ENCODE measurements around the gene STEAP2. TPM values are rescaled to one million over a fixed set of nuclear protein-coding genes. Genes with fewer than 3 reads are reported as not detected.
A peak's percentile ranks its signal among the peaks of the same experiment; 100 is the strongest.

Gene STEAP2
- total RNA-seq, 1 experiment from 2014 or later: 134 TPM

DNA sequence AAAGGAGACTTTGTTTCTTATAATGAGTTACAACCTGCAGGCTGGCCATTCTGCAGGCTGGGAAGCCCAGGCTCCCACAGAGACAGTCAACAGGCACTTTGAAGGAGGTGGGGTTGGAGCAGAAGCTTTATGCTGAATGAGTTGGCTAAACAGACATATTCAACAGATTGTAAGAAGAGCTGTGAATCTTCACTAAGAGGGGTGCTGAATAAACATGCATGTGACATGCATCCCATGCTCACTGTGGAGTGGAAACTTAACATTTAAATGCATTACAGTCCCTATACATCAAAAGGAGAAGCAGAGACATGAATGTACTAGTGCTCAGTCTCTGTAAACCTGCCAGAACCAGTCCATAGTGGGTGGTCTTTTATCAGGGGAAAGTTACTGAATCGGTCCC, 32.0 kb downstream of the STEAP2 start:
- no TSS peak for BruUV-seq (replicated peaks)
- ChIA-PET CTCF (no interaction called here), POLR2A (ENCODE audit: low non-redundant PET) (no interaction called here)
- Histone ChIP-seq H3K9me3 (ENCODE audit: low read depth, low read length, poor library complexity, severe bottlenecking) (no peaks in the 10 kb centered on the region), H3K36me3 (ENCODE audit: insufficient read depth, low read length, poor library complexity, severe bottlenecking) (peaks cover 4% of the 10 kb centered on the region), H3K27ac (ENCODE audit: low read depth, low read length, poor library complexity, severe bottlenecking) (no peak overlapping the region), H3K27me3 (replicated peaks; ENCODE audit: insufficient read depth, low read depth, low read length, poor library complexity) (no peaks in the 10 kb centered on the region), H3K4me3 (ENCODE audit: low read depth, low read length, poor library complexity, severe bottlenecking) (no peak overlapping the region), H3K4me1 (ENCODE audit: insufficient read depth, low read length, poor library complexity, severe bottlenecking) (peaks cover 4% of the 10 kb centered on the region)
- DNase-seq (ENCODE audit: low spot score): no peak
- TF ChIP-seq CTCF (conservative IDR thresholded peaks at IDR 0.05; ENCODE audit: low read depth, low read length) (no peak), EZH2 (IDR thresholded peaks at IDR 0.05; ENCODE audit: borderline replicate concordance, low read depth, low read length, poor library complexity, severe bottlenecking) (no peak)
- intact Hi-C loops (cut with micrococcal nuclease; ENCODE audit: unreplicated experiment): no loop called here

DNA sequence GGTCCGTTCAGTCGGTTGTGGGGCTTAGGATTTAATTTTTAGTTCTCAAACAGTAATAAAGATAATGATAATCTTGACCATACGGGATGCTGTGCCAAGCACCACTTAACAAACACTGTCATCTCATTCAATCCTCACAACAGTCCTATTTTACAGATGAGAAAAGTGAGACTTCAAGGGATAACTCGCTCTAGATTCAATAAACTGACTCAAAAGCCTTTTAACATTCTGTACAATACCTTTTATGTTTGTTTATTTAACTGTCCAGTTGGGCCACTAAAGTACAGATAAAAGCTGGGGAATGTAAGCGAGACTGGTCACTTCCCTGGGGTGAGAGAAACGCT, 33.0 kb downstream of the STEAP2 start:
- H3K9me3 ChIP-seq (ENCODE audit: low read depth, low read length, poor library complexity, severe bottlenecking): no peaks in the 10 kb centered on the region
- TF ChIP-seq CTCF (conservative IDR thresholded peaks at IDR 0.05; ENCODE audit: low read depth, low read length) (no peak), EZH2 (IDR thresholded peaks at IDR 0.05; ENCODE audit: borderline replicate concordance, low read depth, low read length, poor library complexity, severe bottlenecking) (no peak)
- BruUV-seq (replicated peaks): no TSS peak
- intact Hi-C loops (cut with micrococcal nuclease; ENCODE audit: unreplicated experiment): no loop called here
- H3K36me3 ChIP-seq (ENCODE audit: insufficient read depth, low read length, poor library complexity, severe bottlenecking): no peaks in the 10 kb centered on the region
- peak overlapping the region; percentile 82 for H3K4me3 ChIP-seq (ENCODE audit: low read depth, low read length, poor library complexity, severe bottlenecking)
- peaks cover 4% of the 10 kb centered on the region for H3K4me1 ChIP-seq (ENCODE audit: insufficient read depth, low read length, poor library complexity, severe bottlenecking)
- DNase-seq (ENCODE audit: low spot score): no peak
- no peak overlapping the region for H3K27ac ChIP-seq (ENCODE audit: low read depth, low read length, poor library complexity, severe bottlenecking)
- POLR2A ChIA-PET (ENCODE audit: low non-redundant PET): no interaction called here
- CTCF ChIA-PET: no interaction called here
- H3K27me3 ChIP-seq (replicated peaks; ENCODE audit: insufficient read depth, low read depth, low read length, poor library complexity): no peaks in the 10 kb centered on the region

GRCh38 chr7:90244909-90245851, 33.6 kb downstream of the STEAP2 start, which contains the start of gene CFAP69:
Gene CFAP69 (plus strand): TSS chr7:90245174. CDS start chr7:90245425, 251 bp downstream.
- peaks cover 4% of the 10 kb centered on the region for H3K4me1 ChIP-seq (ENCODE audit: insufficient read depth, low read length, poor library complexity, severe bottlenecking)
- no peaks in the 10 kb centered on the region for H3K27me3 ChIP-seq (replicated peaks; ENCODE audit: insufficient read depth, low read depth, low read length, poor library complexity)
- intact Hi-C loops (cut with micrococcal nuclease; ENCODE audit: unreplicated experiment): no loop called here
- H3K9me3 ChIP-seq (ENCODE audit: low read depth, low read length, poor library complexity, severe bottlenecking): no peaks in the 10 kb centered on the region
- TF ChIP-seq CTCF (conservative IDR thresholded peaks at IDR 0.05; ENCODE audit: low read depth, low read length): 0 out of 2 replicates have a peak, but pooled peaks have one; percentile 14
- no peak for TF ChIP-seq EZH2 (IDR thresholded peaks at IDR 0.05; ENCODE audit: borderline replicate concordance, low read depth, low read length, poor library complexity, severe bottlenecking)
- POLR2A ChIA-PET (ENCODE audit: low non-redundant PET): no interaction called here
- peak within 1 kb of the TSS; percentile 2 for H3K27ac ChIP-seq (ENCODE audit: low read depth, low read length, poor library complexity, severe bottlenecking)
- H3K4me3 ChIP-seq (ENCODE audit: low read depth, low read length, poor library complexity, severe bottlenecking): peak within 1 kb of the TSS; percentile 82
- no TSS peak for BruUV-seq (replicated peaks)
- CTCF ChIA-PET: no interaction called here
- H3K36me3 ChIP-seq (ENCODE audit: insufficient read depth, low read length, poor library complexity, severe bottlenecking): no peaks in the 10 kb centered on the region
- peak; percentile 92 for DNase-seq (ENCODE audit: low spot score)
